GM19240 (cell line): Measurements from ENCODE around the gene ACE.
"Not testable (repeated sequence)": the region's sequence is repeated elsewhere in the genome, so short reads cannot be mapped to it uniquely, and the experiment has no call there.

ENCODE experiments used
- DNase-seq: peaks from one replicate; pipeline ENCODE4 v3.0.0; 2011; ENCODE audit warnings: low spot score; ENCODE audit not compliant: insufficient read length

The ACE gene

GRCh38 chr17:63443053-63443452 lies 33.8 kb upstream of the ACE start:
- no peak for DNase-seq

GRCh38 chr17:63444457-63444856 lies 32.4 kb upstream of the ACE start:
- no peak for DNase-seq

GRCh38 chr17:63445065-63445464 lies 31.8 kb upstream of the ACE start:
- no peak for DNase-seq

GRCh38 chr17:63445571-63445953 lies 31.3 kb upstream of the ACE start:
- DNase-seq = peak; percentile 30

GRCh38 chr17:63445954-63446752 lies 30.7 kb upstream of the ACE start, which contains the start of gene CYB561:
CYB561 (minus strand) TSS chr17:63446306; CDS start chr17:63437547, 8,759 bp downstream.
- DNase-seq = peak; percentile 78

- peak; percentile 55 for DNase-seq
Measured at GRCh38 chr17:63446753-63447470, 29.9 kb upstream of the ACE start.

- no peak for DNase-seq
Measured at GRCh38 chr17:63447471-63448009, 29.3 kb upstream of the ACE start.

- DNase-seq = no peak
Measured at GRCh38 chr17:63448655-63449054, 28.2 kb upstream of the ACE start.

- DNase-seq = no peak
Measured at GRCh38 chr17:63450551-63450950, 26.3 kb upstream of the ACE start.

- DNase-seq = no peak
Measured at GRCh38 chr17:63451150-63451549, 25.7 kb upstream of the ACE start.

- no peak for DNase-seq
Measured at GRCh38 chr17:63452046-63452961, 24.6 kb upstream of the ACE start.

GRCh38 chr17:63452962-63453551 lies 23.8 kb upstream of the ACE start:
- no peak for DNase-seq

GRCh38 chr17:63454357-63454756 lies 22.5 kb upstream of the ACE start:
- not testable (repeated sequence) for DNase-seq

GRCh38 chr17:63454915-63455314 lies 21.9 kb upstream of the ACE start:
- no peak for DNase-seq

- DNase-seq = no peak
Measured at GRCh38 chr17:63455417-63455816, 21.4 kb upstream of the ACE start.

- DNase-seq = no peak
Measured at GRCh38 chr17:63458478-63458877, 18.4 kb upstream of the ACE start.

- DNase-seq = no peak
Measured at GRCh38 chr17:63460018-63460417, 16.8 kb upstream of the ACE start.

- no peak for DNase-seq
Measured at GRCh38 chr17:63463771-63464170, 13.1 kb upstream of the ACE start.

- no peak for DNase-seq
Measured at GRCh38 chr17:63464691-63465236, 12.1 kb upstream of the ACE start.

GRCh38 chr17:63468099-63468498 lies 8.8 kb upstream of the ACE start:
- DNase-seq = not testable (repeated sequence)

GRCh38 chr17:63474174-63474573 lies 2.7 kb upstream of the ACE start:
- no peak for DNase-seq
